ENCODE results near the gene APC2. TPM values are rescaled to one million over a fixed set of nuclear protein-coding genes. Genes with fewer than 3 reads are reported as not detected.

The APC2 gene
- total and polyA plus RNA-seq, 10 donors, result 0.02 to 0.56 (median 0.14) TPM

DNA sequence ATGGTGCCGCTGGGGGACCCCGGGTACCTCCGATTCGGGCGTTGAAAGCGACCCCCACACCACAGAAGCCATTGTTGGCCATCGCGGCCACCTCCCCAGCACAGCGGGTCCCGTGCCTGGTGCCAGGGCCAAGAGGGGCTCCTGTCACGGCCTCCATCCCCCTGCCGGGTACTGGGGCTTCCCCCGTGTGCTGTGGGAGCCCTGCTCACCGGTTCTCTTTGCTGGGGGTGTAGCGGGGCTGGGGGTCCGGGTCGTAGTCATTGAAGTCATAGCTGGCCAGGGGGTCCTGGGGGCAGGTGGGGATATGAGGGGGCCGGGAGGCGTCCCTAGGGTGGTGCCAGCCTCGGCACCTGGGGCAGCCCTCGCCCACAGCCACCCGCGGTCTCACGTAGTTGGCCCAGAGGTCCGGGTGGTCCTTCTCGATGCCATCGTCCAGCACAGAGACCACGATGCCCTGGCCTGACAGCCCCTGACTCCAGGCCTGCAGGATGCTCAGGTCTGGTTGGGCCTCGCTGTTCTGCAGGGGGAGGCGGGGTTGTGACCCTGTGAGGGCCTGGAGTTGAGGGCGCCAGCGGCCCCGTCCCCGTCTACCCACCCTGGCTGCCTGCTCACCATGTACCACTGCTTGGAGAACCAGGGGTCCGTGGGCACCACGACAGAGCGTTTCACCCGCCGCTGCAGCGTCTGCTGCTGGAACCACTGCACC, 37.8 kb downstream of the APC2 start:
- Histone ChIP-seq H3K4me1 (peaks cover 6 to 34% (median 19%) of the 10 kb centered on the region in 6 donors), H3K4me3 (no peak overlapping the region), H3K27ac (no peak overlapping the region), H3K36me3 (no peaks in the 10 kb centered on the region), H3K9me3 (no peaks in the 10 kb centered on the region), H3K27me3 (replicated peaks in 1 of 7) (peaks cover 0 to 35% (median 0%) of the 10 kb centered on the region in 7 donors)
- peak; percentile 78 for DNase-seq
- TF ChIP-seq CTCF (IDR thresholded peaks at IDR 0.05 in 8 of 11, conservative IDR thresholded peaks at IDR 0.05 in 3 of 11) (no peak), POLR2A (IDR thresholded peaks at IDR 0.05) (no peak), POLR2AphosphoS5 (IDR thresholded peaks at IDR 0.05) (no peak)
- 87 to 88% (median 88%) methylated on average over 31 to 40 of the region's 40 CpGs for WGBS, 5 donors
- intact Hi-C loops (cut with DNase I; ENCODE audit: low total_unique reads), result no loop called here

GRCh38 chr19:1488282-1488601, 38.3 kb downstream of the APC2 start:
- Histone ChIP-seq H3K27ac (no peak overlapping the region), H3K9me3 (no peaks in the 10 kb centered on the region), H3K4me3 (no peak overlapping the region), H3K27me3 (replicated peaks in 1 of 7) (peaks cover 0 to 39% (median 0%) of the 10 kb centered on the region in 7 donors), H3K4me1 (peaks cover 6 to 34% (median 19%) of the 10 kb centered on the region in 6 donors), H3K36me3 (no peaks in the 10 kb centered on the region)
- TF ChIP-seq POLR2AphosphoS5 (IDR thresholded peaks at IDR 0.05) (no peak), POLR2A (IDR thresholded peaks at IDR 0.05) (no peak), CTCF (IDR thresholded peaks at IDR 0.05 in 8 of 11, conservative IDR thresholded peaks at IDR 0.05 in 3 of 11) (no peak)
- intact Hi-C loops (cut with DNase I; ENCODE audit: low total_unique reads), result no loop called here
- 55 to 74% (median 62%) methylated on average over 10 to 11 of the region's 11 CpGs for WGBS, 5 donors
- no peak for DNase-seq

DNA sequence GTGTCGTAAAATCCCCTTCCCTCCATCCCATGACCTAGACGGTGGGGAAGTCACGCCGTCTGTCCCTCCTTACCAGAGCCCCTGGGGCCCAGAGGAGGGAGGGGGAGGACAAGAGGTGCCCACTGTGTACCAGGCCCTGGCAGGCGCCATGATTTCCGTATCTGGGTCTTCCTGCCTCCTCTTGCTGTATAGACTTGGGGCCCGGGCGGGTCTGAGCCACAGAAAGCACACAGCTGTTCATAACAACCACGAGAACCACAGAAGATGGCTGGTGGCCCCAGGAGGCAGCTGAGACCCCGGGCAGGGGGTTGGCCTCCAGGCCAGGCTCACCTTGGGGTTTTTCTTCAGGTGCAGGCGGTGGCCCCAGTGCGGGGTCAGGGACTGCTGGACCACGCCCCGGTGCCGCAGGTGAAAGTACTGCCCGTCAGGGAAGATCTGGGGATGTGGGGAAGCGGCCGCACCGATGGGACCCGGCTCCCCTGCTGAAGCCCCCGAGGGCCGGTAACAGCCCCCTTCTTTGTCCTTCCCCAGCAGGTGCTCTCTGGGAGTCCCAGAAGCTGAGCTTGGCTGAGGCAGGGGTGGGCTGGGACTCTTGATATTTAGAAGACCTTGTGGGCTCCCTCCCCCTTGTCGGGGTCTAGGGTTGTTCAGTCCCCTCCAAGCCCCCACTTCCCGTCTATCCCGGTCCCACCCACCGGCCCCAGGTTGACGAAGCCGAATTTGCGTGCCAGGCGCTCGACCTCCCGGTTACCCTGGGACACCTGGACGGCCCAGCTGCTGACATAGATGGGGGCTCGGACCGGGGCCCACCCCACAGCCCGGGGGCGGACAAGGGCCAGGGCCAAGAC, 39.8 kb downstream of the APC2 start:
- intact Hi-C loops (cut with DNase I; ENCODE audit: low total_unique reads), result no loop called here
- TF ChIP-seq CTCF (IDR thresholded peaks at IDR 0.05 in 8 of 11, conservative IDR thresholded peaks at IDR 0.05 in 3 of 11) (no peak), POLR2AphosphoS5 (IDR thresholded peaks at IDR 0.05) (peak in 1 of 3 donors; percentile 60)
- Histone ChIP-seq H3K9me3 (no peaks in the 10 kb centered on the region), H3K4me3 (peak overlapping the region; percentile 48 to 85 (median 59)), H3K27ac (peak overlapping the region in 6 of 8 donors; percentile 41 to 81 (median 62)), H3K36me3 (no peaks in the 10 kb centered on the region), H3K4me1 (peaks cover 6 to 34% (median 19%) of the 10 kb centered on the region in 6 donors), H3K27me3 (replicated peaks in 1 of 7) (peaks cover 0 to 39% (median 0%) of the 10 kb centered on the region in 7 donors)
- 8 to 29% (median 18%) methylated on average over 13 to 37 of the region's 37 CpGs for WGBS, 5 donors
- DNase-seq, result peak; percentile 77
